Ascending aorta (tissue), 2 donors: ENCODE results near the gene CANT1. TPM values are rescaled to one million over a fixed set of nuclear protein-coding genes. Genes with fewer than 3 reads are reported as not detected.
A peak's percentile ranks its signal among the peaks of the same experiment; 100 is the strongest.

Experiments
- DNase-seq, 2 donors: peaks; one replicate each; pipeline ENCODE4 v3.0.0-alpha.2; 2019; ENCODE audit warnings: low spot score in 2 of 2
- H3K27ac ChIP-seq, 2 donors: fragments of 200-600 bp; sonication (generic); one replicate each; pipeline ENCODE4 v1.5.1; 2016 to 2017; ENCODE audit warnings: mild to moderate bottlenecking in 1 of 2
- H3K27me3 ChIP-seq: fragments of 200-600 bp; sonication (generic); one replicate; pipeline ENCODE4 v1.5.1; 2017
- H3K36me3 ChIP-seq, 2 donors: fragments of 200-600 bp; sonication (generic); one replicate each; pipeline ENCODE4 v1.5.1; 2016
- H3K4me1 ChIP-seq, 2 donors: fragments of 200-600 bp; sonication (generic); one replicate each; pipeline ENCODE4 v1.5.1; 2016 to 2017; ENCODE audit warnings: mild to moderate bottlenecking in 1 of 2
- H3K4me3 ChIP-seq, 2 donors: fragments of 200-600 bp; sonication (generic); one replicate each; pipeline ENCODE4 v1.5.1; 2016 to 2017; ENCODE audit warnings: mild to moderate bottlenecking in 1 of 2
- H3K9me3 ChIP-seq, 2 donors: fragments of 200-600 bp; sonication (generic); one replicate each; pipeline ENCODE4 v1.5.1; 2016
- CTCF ChIP-seq, 3 experiments: fragments of 200-600 bp in 2 of 3; fragments of 450-650 bp in 1 of 3; sonication (generic) in 2 of 3; IDR thresholded peaks; one replicate each; pipeline ENCODE4 v1.5.1; 2016 to 2019; ENCODE audit warnings: antibody characterized with exemption in 3 of 3, mild to moderate bottlenecking in 1 of 3, moderate library complexity in 1 of 3
- intact Hi-C: fragments of 100-400 bp; cut with DNase I; formaldehyde crosslinking; loops from one replicate; pipeline ENCODE4 v1.15.1; 2023
- total RNA-seq: library from RNA; depleted of rRNA; stranded (reverse); fragments of >200 nt; gene quantifications from one replicate; pipeline ENCODE4 v1.1.0, GENCODE V29; 2016

The CANT1 gene
- total RNA-seq, 1 donor from 2014 or later, result 67.2 TPM

DNA sequence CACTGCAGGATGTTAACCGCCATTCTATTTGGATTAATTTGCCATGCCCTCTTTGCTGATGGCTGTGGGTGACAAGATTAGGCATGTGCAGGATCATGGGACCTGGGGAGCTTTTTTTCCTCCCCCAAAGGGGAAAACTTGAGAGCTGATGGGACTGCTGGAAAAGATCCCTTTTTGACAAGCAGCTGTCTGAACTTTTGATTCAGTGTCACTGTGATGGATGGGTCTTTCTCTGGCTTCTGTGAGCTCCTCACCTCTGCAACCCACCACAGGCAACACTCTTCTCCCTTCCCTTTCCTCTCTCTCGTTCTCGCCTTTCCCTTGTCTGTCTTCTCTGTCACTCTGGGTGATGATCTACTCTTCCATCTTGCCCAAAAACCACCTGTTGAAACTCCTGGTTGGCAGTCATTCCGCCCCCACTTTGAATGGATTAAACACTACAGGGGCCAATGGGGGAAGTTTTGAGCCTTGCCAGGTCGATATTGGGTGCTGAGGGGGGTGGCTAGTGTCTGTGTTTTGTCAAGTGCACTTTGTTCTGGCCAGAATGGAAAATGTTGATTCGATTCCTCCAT lies 3.1 kb upstream of the CANT1 start:
- intact Hi-C loops, result no loop called here
- H3K4me3 ChIP-seq, result no peak overlapping the region

GRCh38 chr17:79011451-79012147 lies 2.0 kb upstream of the CANT1 start:
- H3K36me3 ChIP-seq, result no peaks in the 10 kb centered on the region
- peak in 1 of 2 donors; percentile 44 for DNase-seq
- H3K27ac ChIP-seq, result no peak overlapping the region
- no peaks in the 10 kb centered on the region for H3K9me3 ChIP-seq
- no peaks in the 10 kb centered on the region for H3K27me3 ChIP-seq
- intact Hi-C loops, result no loop called here
- no peak overlapping the region for H3K4me3 ChIP-seq
- no peak for TF ChIP-seq CTCF (IDR thresholded peaks at IDR 0.05)
- peaks cover 0 to 18% of the 10 kb centered on the region in 2 donors for H3K4me1 ChIP-seq

More for the DNA sequence above, 3.1 kb upstream of the CANT1 start:
- H3K27me3 ChIP-seq, result no peaks in the 10 kb centered on the region
- peak in 1 of 2 donors; percentile 44 for DNase-seq
- no peak for TF ChIP-seq CTCF (IDR thresholded peaks at IDR 0.05)
- H3K4me1 ChIP-seq, result peaks cover 0 to 15% of the 10 kb centered on the region in 2 donors
- H3K9me3 ChIP-seq, result no peaks in the 10 kb centered on the region
- no peak overlapping the region for H3K27ac ChIP-seq
- no peaks in the 10 kb centered on the region for H3K36me3 ChIP-seq

DNA sequence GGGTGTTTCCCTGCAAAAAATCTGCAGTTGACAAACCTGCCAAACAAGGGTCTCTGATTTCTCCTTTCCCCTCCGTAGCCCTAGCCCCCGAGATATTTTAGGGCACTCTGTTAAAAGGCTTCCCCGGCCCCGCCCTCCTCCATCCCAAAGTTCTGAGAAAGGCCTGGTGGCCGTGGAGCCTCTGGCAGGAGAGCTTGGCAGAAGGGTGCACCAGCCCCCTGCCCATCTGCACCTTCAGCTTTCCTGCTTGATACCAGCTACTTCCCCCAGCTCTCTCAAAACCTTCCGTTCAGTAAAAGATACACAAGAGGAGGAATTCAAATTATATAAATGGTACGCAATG lies 711 bp upstream of the CANT1 start:
- no peaks in the 10 kb centered on the region for H3K9me3 ChIP-seq
- peak overlapping the region; percentile 84 to 95 for H3K4me3 ChIP-seq
- peak overlapping the region; percentile 68 to 79 for H3K27ac ChIP-seq
- peaks cover 0 to 25% of the 10 kb centered on the region in 2 donors for H3K4me1 ChIP-seq
- DNase-seq, result peak in 1 of 2 donors; percentile 63
- no peak for TF ChIP-seq CTCF (IDR thresholded peaks at IDR 0.05)
- intact Hi-C loops, result no loop called here
- H3K36me3 ChIP-seq, result no peaks in the 10 kb centered on the region
- no peaks in the 10 kb centered on the region for H3K27me3 ChIP-seq

DNA sequence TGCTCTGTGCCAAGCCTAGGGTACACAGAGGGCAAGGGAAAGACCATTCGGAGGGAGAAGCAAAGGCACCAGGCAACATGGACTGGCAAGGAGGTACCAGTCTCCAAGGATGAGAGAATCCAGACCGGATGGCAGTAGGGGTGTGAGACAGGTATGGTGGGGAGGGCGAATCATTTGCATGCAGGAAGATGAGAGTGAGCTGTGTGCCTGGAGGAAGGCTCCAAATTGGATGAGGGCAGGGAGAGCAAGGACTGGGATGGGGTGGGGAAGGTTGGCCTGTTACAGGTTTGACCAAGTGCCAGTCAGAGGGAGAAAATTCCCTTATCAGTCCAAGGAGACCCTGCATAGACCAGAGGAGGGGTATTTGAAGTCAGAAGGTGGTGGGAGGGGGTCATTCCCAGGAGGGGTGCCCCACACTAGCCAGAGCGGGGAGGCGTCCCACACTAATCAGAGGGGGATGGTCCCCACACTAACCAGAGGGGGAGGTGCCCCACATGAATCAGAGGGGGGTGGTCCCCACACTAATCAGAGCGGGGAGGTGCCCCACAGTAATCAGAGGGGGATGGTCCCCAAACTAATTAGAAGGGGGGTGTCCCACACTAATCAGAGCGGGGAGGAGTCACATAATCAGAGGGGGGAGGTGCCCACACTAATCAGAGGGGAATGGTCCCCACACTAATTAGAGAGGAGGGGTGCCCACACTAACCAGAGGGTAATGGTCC lies 737 bp downstream of the CANT1 start:
- H3K9me3 ChIP-seq, result no peaks in the 10 kb centered on the region
- no peaks in the 10 kb centered on the region for H3K36me3 ChIP-seq
- H3K27ac ChIP-seq, result peak overlapping the region; percentile 68 to 79
- DNase-seq, result peak in 1 of 2 donors; percentile 48
- H3K4me1 ChIP-seq, result peaks cover 0 to 25% of the 10 kb centered on the region in 2 donors
- intact Hi-C loops, result no loop called here
- H3K4me3 ChIP-seq, result peak overlapping the region; percentile 84 to 95
- H3K27me3 ChIP-seq, result no peaks in the 10 kb centered on the region
- no peak for TF ChIP-seq CTCF (IDR thresholded peaks at IDR 0.05)

- TF ChIP-seq CTCF (IDR thresholded peaks at IDR 0.05), result no peak
- H3K27ac ChIP-seq, result no peak overlapping the region
- no peaks in the 10 kb centered on the region for H3K27me3 ChIP-seq
- peak overlapping the region; percentile 84 to 95 for H3K4me3 ChIP-seq
- H3K4me1 ChIP-seq, result peaks cover 0 to 25% of the 10 kb centered on the region in 2 donors
- no peaks in the 10 kb centered on the region for H3K36me3 ChIP-seq
- H3K9me3 ChIP-seq, result no peaks in the 10 kb centered on the region
- intact Hi-C loops, result no loop called here
- DNase-seq, result peak in 1 of 2 donors; percentile 61
Measured at GRCh38 chr17:79007504-79008381, 1.8 kb downstream of the CANT1 start.
